RKO (cell line): ENCODE data around the gene MUC13.

Experiments used
- DNase-seq: peaks from one replicate; pipeline ENCODE4 v3.0.0-alpha.2; 2016; ENCODE audit warnings: low spot score

Gene MUC13

GRCh38 chr3:124876401-124876878, 58.1 kb downstream of the MUC13 start:
- DNase-seq, result no peak

GRCh38 chr3:124873226-124873625, 61.3 kb downstream of the MUC13 start:
- no peak for DNase-seq

GRCh38 chr3:124867511-124867910, 67.0 kb downstream of the MUC13 start:
- DNase-seq, result no peak

DNA sequence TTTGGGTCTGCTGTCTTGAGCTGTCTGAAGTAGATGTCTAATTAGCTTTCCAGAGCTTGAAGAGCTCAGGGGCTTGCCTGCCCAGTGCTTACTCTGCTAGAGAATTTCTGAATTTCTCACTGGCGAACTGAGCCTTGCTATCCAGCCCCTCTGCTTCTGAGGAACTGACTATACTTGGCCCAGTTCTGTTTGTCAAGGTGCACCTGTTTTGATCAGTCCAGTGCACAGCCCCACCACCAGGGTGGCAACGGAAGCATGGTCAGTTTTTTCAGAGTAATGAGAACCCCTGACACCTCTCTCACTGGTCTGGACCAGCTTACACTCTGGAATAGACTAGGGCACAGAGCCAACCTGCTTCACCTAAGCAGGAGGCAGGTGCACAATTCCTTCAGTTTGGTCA, 72.5 kb downstream of the MUC13 start:
- no peak for DNase-seq

- no peak for DNase-seq
Measured at GRCh38 chr3:124861041-124861440, 73.5 kb downstream of the MUC13 start.

- peak; percentile 30 for DNase-seq
Measured at GRCh38 chr3:124860599-124860998, 74.0 kb downstream of the MUC13 start.

GRCh38 chr3:124859025-124859424, 75.5 kb downstream of the MUC13 start:
- DNase-seq, result no peak

- DNase-seq, result no peak
Measured at GRCh38 chr3:124858275-124858674, 76.3 kb downstream of the MUC13 start.

GRCh38 chr3:124856677-124857076, 77.9 kb downstream of the MUC13 start:
- DNase-seq, result no peak
